H1 (cell line): ENCODE measurements around the gene LYRM4. TPM values are rescaled to one million over a fixed set of nuclear protein-coding genes. Genes with fewer than 3 reads are reported as not detected.

ENCODE experiments used
- CTCF ChIA-PET: fragments of 300-600 bp; sonication (Branson Sonifier 250); formaldehyde crosslinking; loops from one replicate; lab custom pipeline; 2021; ENCODE audit not compliant: partially characterized antibody; lab: Charles Lee
- POLR2A ChIA-PET: fragments of 300-600 bp; sonication (Branson Sonifier 250); formaldehyde crosslinking; loops from one replicate; lab custom pipeline; 2021; ENCODE audit warnings: inconsistent platforms; ENCODE audit not compliant: partially characterized antibody; lab: Charles Lee
- DNase-seq, 2 experiments: peaks; one replicate each; pipeline versions ENCODE4 v3.0.0 to v3.0.0-alpha.2; 2010 to 2022; ENCODE audit warnings: low spot score in 2 of 2, low read depth in 1 of 2, mixed read lengths in 1 of 2
- FAIRE-seq: peaks from 2 replicates; lab custom pipeline; 2011; peaks lifted over from hg19 to GRCh38; lab: Jason Lieb, UNC
- H2AFZ ChIP-seq: 2 replicates; pipeline ENCODE4 v1.8.1; 2012; ENCODE audit warnings: low read length, inconsistent platforms
- H2AK5ac ChIP-seq: 2 replicates; pipeline ENCODE4 v1.6.1; 2013; ENCODE audit warnings: low read depth, low read length
- H2BK120ac ChIP-seq: replicated peaks from 2 replicates; pipeline ENCODE3; 2013; ENCODE audit warnings: low read depth, low read length, inconsistent platforms
- H2BK12ac ChIP-seq: 2 replicates; pipeline ENCODE4 v1.6.1; 2013; ENCODE audit warnings: low read depth, low read length
- H2BK15ac ChIP-seq: 2 replicates; pipeline ENCODE4 v1.6.1; 2013; ENCODE audit warnings: low read length
- H2BK20ac ChIP-seq: 2 replicates; pipeline ENCODE4 v1.6.1; 2013; ENCODE audit warnings: low read length
- H2BK5ac ChIP-seq: 2 replicates; pipeline ENCODE4 v1.6.1; 2013; ENCODE audit warnings: low read depth, low read length
- H3K14ac ChIP-seq: 2 replicates; pipeline ENCODE4 v1.6.1; 2013; ENCODE audit warnings: inconsistent platforms; ENCODE audit not compliant: insufficient read length
- H3K18ac ChIP-seq: 2 replicates; pipeline ENCODE4 v1.6.1; 2013; ENCODE audit warnings: low read length; ENCODE audit errors: extremely low read depth
- H3K23ac ChIP-seq: 2 replicates; pipeline ENCODE4 v1.6.1; 2013; ENCODE audit warnings: inconsistent platforms; ENCODE audit not compliant: insufficient read length
- H3K23me2 ChIP-seq: 2 replicates; pipeline ENCODE4 v1.6.1; 2013; ENCODE audit warnings: low read depth, low read length
- H3K27ac ChIP-seq: 2 replicates; pipeline ENCODE4 v1.6.1; 2011; ENCODE audit warnings: low read depth, low read length, inconsistent platforms
- H3K27me3 ChIP-seq, 4 experiments: replicated peaks in 1 of 4; 1 replicate in 1 of 4; 2 replicates in 3 of 4; pipeline versions ENCODE4 v1.6.1 to v1.8.1; 2011 to 2013; ENCODE audit warnings: low read length in 3 of 4, mild to moderate bottlenecking in 3 of 4, inconsistent platforms in 2 of 4, mixed read lengths in 2 of 4, moderate library complexity in 1 of 4; ENCODE audit not compliant: control insufficient read depth in 3 of 4, insufficient read depth in 3 of 4; ENCODE audit errors: extremely low read depth in 1 of 4
- H3K36me3 ChIP-seq, 4 experiments: 2 replicates each; pipeline versions ENCODE4 v1.6.1 to v1.8.1; 2011 to 2013; ENCODE audit warnings: mild to moderate bottlenecking in 4 of 4, low read length in 3 of 4, moderate library complexity in 2 of 4, control low read depth in 1 of 4, inconsistent platforms in 1 of 4; ENCODE audit not compliant: insufficient read depth in 4 of 4, control insufficient read depth in 2 of 4
- H3K4ac ChIP-seq: replicated peaks from 2 replicates; pipeline ENCODE3; 2013; ENCODE audit warnings: low read length, low read depth, mixed read lengths, inconsistent platforms; ENCODE audit not compliant: insufficient read length
- H3K4me1 ChIP-seq, 4 experiments: replicated peaks in 1 of 4; 1 replicate in 1 of 4; 2 replicates in 3 of 4; pipeline versions ENCODE4 v1.6.1 to v1.8.1; 2011 to 2013; ENCODE audit warnings: low read length in 3 of 4, inconsistent platforms in 2 of 4, mixed read lengths in 1 of 4; ENCODE audit not compliant: insufficient read depth in 4 of 4, control insufficient read depth in 3 of 4
- H3K4me2 ChIP-seq, 2 experiments: 2 replicates each; pipeline versions ENCODE4 v1.6.1 to v1.8.1; 2011 to 2013; ENCODE audit warnings: low read depth in 2 of 2, low read length in 2 of 2, control low read depth in 1 of 2, inconsistent platforms in 1 of 2, mild to moderate bottlenecking in 1 of 2; ENCODE audit not compliant: insufficient read depth in 1 of 2
- H3K4me3 ChIP-seq, 4 experiments: fragments of 200-600, 300-600 bp in 1 of 4; sonication (generic), shearing (Covaris generic), sonication (Bioruptor Twin) in 1 of 4; 2 replicates each; pipeline versions ENCODE4 v1.5.1 to v1.8.1; 2011 to 2016; ENCODE audit warnings: low read length in 4 of 4, low read depth in 3 of 4, control low read depth in 2 of 4, inconsistent platforms in 2 of 4, mild to moderate bottlenecking in 2 of 4, mixed read lengths in 1 of 4, moderate library complexity in 1 of 4; ENCODE audit not compliant: insufficient read depth in 2 of 4; ENCODE audit errors: extremely low read depth in 1 of 4
- H3K56ac ChIP-seq: replicated peaks from 2 replicates; pipeline ENCODE3; 2013; ENCODE audit warnings: low read depth, mild to moderate bottlenecking, mixed read lengths, low read length, inconsistent platforms; ENCODE audit not compliant: insufficient read length
- H3K79me1 ChIP-seq: 2 replicates; pipeline ENCODE4 v1.6.1; 2013; ENCODE audit warnings: low read depth, low read length, control low read depth
- H3K79me2 ChIP-seq, 2 experiments: 2 replicates each; pipeline versions ENCODE4 v1.6.1 to v1.8.1; 2012 to 2013; ENCODE audit warnings: low read length in 2 of 2, mild to moderate bottlenecking in 2 of 2, inconsistent platforms in 1 of 2; ENCODE audit not compliant: insufficient read depth in 2 of 2, control insufficient read depth in 1 of 2
- H3K9ac ChIP-seq, 4 experiments: replicated peaks in 1 of 4; 1 replicate in 1 of 4; 2 replicates in 3 of 4; pipeline versions ENCODE4 v1.6.1 to v1.8.1; 2011 to 2013; ENCODE audit warnings: low read depth in 3 of 4, low read length in 3 of 4, control low read depth in 2 of 4, mild to moderate bottlenecking in 2 of 4, moderate library complexity in 2 of 4, inconsistent platforms in 1 of 4; ENCODE audit errors: extremely low read depth in 1 of 4
- H3K9me3 ChIP-seq, 2 experiments: 2 replicates each; pipeline versions ENCODE4 v1.6.1 to v1.8.1; 2012 to 2013; ENCODE audit warnings: mild to moderate bottlenecking in 2 of 2, moderate library complexity in 2 of 2, control low read depth in 1 of 2, inconsistent platforms in 1 of 2, low read depth in 1 of 2, low read length in 1 of 2, mixed read lengths in 1 of 2; ENCODE audit not compliant: insufficient read depth in 2 of 2
- H4K20me1 ChIP-seq, 2 experiments: replicated peaks in 1 of 2; 2 replicates each; pipeline versions ENCODE3 to v1.8.1; 2011 to 2013; ENCODE audit warnings: inconsistent platforms in 2 of 2, low read length in 2 of 2, mild to moderate bottlenecking in 1 of 2; ENCODE audit not compliant: insufficient read depth in 2 of 2, control insufficient read depth in 1 of 2
- H4K5ac ChIP-seq: 2 replicates; pipeline ENCODE4 v1.6.1; 2013; ENCODE audit warnings: low read length, low read depth, mixed read lengths, inconsistent platforms; ENCODE audit not compliant: insufficient read length
- H4K8ac ChIP-seq: 2 replicates; pipeline ENCODE4 v1.8.0; 2013; ENCODE audit warnings: mild to moderate bottlenecking, moderate library complexity, low read length, inconsistent platforms; ENCODE audit not compliant: insufficient read depth; ENCODE audit errors: extremely low read depth
- H4K91ac ChIP-seq: replicated peaks from 2 replicates; pipeline ENCODE3; 2013; ENCODE audit warnings: low read length, mixed read lengths, inconsistent platforms; ENCODE audit not compliant: insufficient read length
- ASH2L ChIP-seq: fragments of 200-600, 300-600 bp; sonication (generic); IDR thresholded peaks from one replicate; pipeline ENCODE4 v1.7.1; 2017; ENCODE audit warnings: low read length
- BRCA1 ChIP-seq: IDR thresholded peaks from 2 replicates; pipeline ENCODE4 v1.6.1; 2012; ENCODE audit warnings: low read depth, low read length, improper control_type of control experiment
- CBX8 ChIP-seq: fragments of 300-800, 300-1000 bp; sonication (generic); IDR thresholded peaks from 2 replicates; pipeline ENCODE4 v1.7.1; 2016; ENCODE audit warnings: low read depth, low read length, borderline replicate concordance
- EP300 ChIP-seq, 2 experiments: IDR thresholded peaks; 1 replicate in 1 of 2; 2 replicates in 1 of 2; pipeline ENCODE4 v1.6.1; 2011 to 2012; ENCODE audit warnings: low read depth in 2 of 2, low read length in 2 of 2, mild to moderate bottlenecking in 2 of 2, borderline replicate concordance in 1 of 2, inconsistent platforms in 1 of 2, moderate library complexity in 1 of 2
- MAFK ChIP-seq: IDR thresholded peaks from 2 replicates; pipeline ENCODE4 v1.6.1; 2012; ENCODE audit warnings: low read depth, mild to moderate bottlenecking, improper control_type of control experiment, low read length
- RAD21 ChIP-seq, 2 experiments: IDR thresholded peaks in 1 of 2; conservative IDR thresholded peaks in 1 of 2; 2 replicates each; pipeline ENCODE4 v1.6.1; 2011; ENCODE audit warnings: low read depth in 2 of 2, low read length in 2 of 2, improper control_type of control experiment in 1 of 2, inconsistent platforms in 1 of 2, mild to moderate bottlenecking in 1 of 2, moderate library complexity in 1 of 2
- RBBP5 ChIP-seq: IDR thresholded peaks from 2 replicates; pipeline ENCODE4 v1.7.1; 2012; ENCODE audit warnings: low read depth, mild to moderate bottlenecking, inconsistent platforms, low read length, moderate library complexity, borderline replicate concordance
- SIN3A ChIP-seq, 2 experiments: IDR thresholded peaks in 1 of 2; conservative IDR thresholded peaks in 1 of 2; 2 replicates each; pipeline ENCODE4 v1.6.1; 2011 to 2012; ENCODE audit warnings: low read length in 2 of 2, improper control_type of control experiment in 1 of 2, low read depth in 1 of 2, mild to moderate bottlenecking in 1 of 2
- SUZ12 ChIP-seq: fragments of 200-600 bp; sonication (generic); IDR thresholded peaks from 2 replicates; pipeline ENCODE4 v1.6.1; 2012; ENCODE audit warnings: mild to moderate bottlenecking, inconsistent platforms, low read length, moderate library complexity, mixed read lengths
- TBP ChIP-seq: IDR thresholded peaks from 2 replicates; pipeline ENCODE4 v1.6.1; 2011; ENCODE audit warnings: low read depth, low read length, improper control_type of control experiment
- WGBS, 2 experiments: shearing (Covaris generic) in 1 of 2; methylation state at CpG; one replicate each; pipeline versions ENCODE4 v1.1.6 to v1.1.7; 2013 to 2015; ENCODE audit warnings: low lambda C conversion rate in 2 of 2, mixed read lengths in 2 of 2, inconsistent platforms in 1 of 2, low coverage in 1 of 2, missing lambda C conversion rate in 1 of 2; ENCODE audit not compliant: insufficient replicate concordance in 2 of 2, insufficient coverage in 1 of 2, insufficient read length in 1 of 2; ENCODE audit errors: extremely low coverage in 1 of 2, missing lambda C conversion rate in 1 of 2; 5-methylcytosine and 5-hydroxymethylcytosine counted together
- polyA plus RNA-seq, 7 experiments: library from polyadenylated mRNA; depleted of rRNA in 3 of 7; stranded (reverse) in 5 of 7; unstranded in 2 of 7; fragments of >200 nt in 5 of 7; fragments of 200-250 nt in 2 of 7; gene quantifications; 1 replicate in 5 of 7; 2 replicates in 1 of 7; 4 replicates in 1 of 7; pipeline versions ENCODE4 v1.2.1 to v1.2.3, GENCODE V29; 2011 to 2013; ENCODE audit warnings: missing spikeins in 2 of 7, mixed read lengths in 2 of 7
- total RNA-seq: library from RNA; stranded (reverse); fragmentation: NEBNext Ultra II Directional; extraction: Animal tissue kit (Norgen Biotek cat#: 25700); gene quantifications from 2 replicates; pipeline ENCODE4 v1.2.1, GENCODE V29; 2021

LYRM4 gene
- total and polyA plus RNA-seq, 2 of the 8 experiments (the other 6 are each of a cell fraction or from before 2014, with no cell fraction given): 56.6 to 62.8 TPM

- H2BK120ac ChIP-seq: no peak overlapping the region
- no peak overlapping the region for H3K9ac ChIP-seq
- no peak overlapping the region for H3K18ac ChIP-seq
- H3K27me3 ChIP-seq: no peaks in the 10 kb centered on the region
- H3K36me3 ChIP-seq: no peaks in the 10 kb centered on the region
- no peak overlapping the region for H4K91ac ChIP-seq
- TF ChIP-seq BRCA1: no peak
- no peak for TF ChIP-seq EP300 (IDR thresholded peaks at IDR 0.05; ENCODE audit: borderline replicate concordance in 1 of 2, low read depth in 2 of 2, low read length in 2 of 2)
- TF ChIP-seq RAD21 (IDR thresholded peaks at IDR 0.05 in 1 of 2, conservative IDR thresholded peaks at IDR 0.05 in 1 of 2; ENCODE audit: low read depth in 2 of 2, low read length in 2 of 2): no peak
- no peak for TF ChIP-seq CBX8
- TF ChIP-seq ASH2L: no peak
- TF ChIP-seq TBP: no peak
- no peak for TF ChIP-seq SUZ12
- no peak for TF ChIP-seq MAFK
- TF ChIP-seq RBBP5: no peak
- no peak for TF ChIP-seq SIN3A (conservative IDR thresholded peaks at IDR 0.05 in 1 of 2, IDR thresholded peaks at IDR 0.05 in 1 of 2; ENCODE audit: low read depth in 1 of 2, low read length in 2 of 2)
- no peak overlapping the region for H3K4me2 ChIP-seq
- POLR2A ChIA-PET: interaction anchor here (0.6 kb wide), 1 partner anchor 25 kb away, joined by 3 read pairs; no protein-coding TSS in a partner anchor
- H2AFZ ChIP-seq: no peak overlapping the region
- no peak overlapping the region for H2BK20ac ChIP-seq
- H3K23ac ChIP-seq: no peak overlapping the region
- H3K4me3 ChIP-seq: no peak overlapping the region
- no peak overlapping the region for H3K27ac ChIP-seq
- no peaks in the 10 kb centered on the region for H3K23me2 ChIP-seq
- no peak overlapping the region for H4K8ac ChIP-seq
- H3K79me1 ChIP-seq: no peaks in the 10 kb centered on the region; the same call in none of the 2 replicates
- H3K56ac ChIP-seq: no peak overlapping the region
- CTCF ChIA-PET: interaction anchor here (1.1 to 5.4 kb wide), 5 partner anchors 9 to 234 kb away, joined by 3 to 25 read pairs (median 3); no protein-coding TSS in a partner anchor
- peaks cover 0 to 3% (median 0%) of the 10 kb centered on the region in 4 experiments; a peak in 2 of 7 replicates for H3K4me1 ChIP-seq
- 91% methylated on average over 4 of the region's 4 CpGs; no CpG with 5 or more reads in 1 of the 2 experiments for WGBS, 2 experiments
- DNase-seq (no peak), FAIRE-seq (no peak)
- H3K4ac ChIP-seq: no peak overlapping the region
- H2BK15ac ChIP-seq: no peak overlapping the region
- no peaks in the 10 kb centered on the region for H3K79me2 ChIP-seq
- no peak overlapping the region for H2BK5ac ChIP-seq
- H3K14ac ChIP-seq: no peak overlapping the region
- H2AK5ac ChIP-seq: no peak overlapping the region
- H3K9me3 ChIP-seq: no peaks in the 10 kb centered on the region
- H2BK12ac ChIP-seq: no peak overlapping the region
- peaks cover 2 to 11% of the 10 kb centered on the region in 2 experiments for H4K20me1 ChIP-seq
- H4K5ac ChIP-seq: no peak overlapping the region
These were observed 93.2 kb downstream of the LYRM4 start for GRCh38 chr6:5167501-5167900.
